K562 (cell line): ENCODE results near the gene SCN1B. TPM values are rescaled to one million over a fixed set of nuclear protein-coding genes. Genes with fewer than 3 reads are reported as not detected.

Experiments used
- ATF3 ChIP-seq, 2 experiments: fragments of 450-650 bp in 1 of 2; sonication (generic) in 1 of 2; formaldehyde crosslinking in 1 of 2; IDR thresholded peaks in 1 of 2; conservative IDR thresholded peaks in 1 of 2; 2 replicates each; pipeline versions ENCODE4 v1.6.1 to v1.8.1; 2016 to 2023; ENCODE audit warnings: mild to moderate bottlenecking in 2 of 2, moderate library complexity in 2 of 2, inconsistent platforms in 1 of 2, missing genetic modification reagents in 1 of 2
- CBFA2T2 ChIP-seq: fragments of 450-650 bp; conservative IDR thresholded peaks from 2 replicates; pipeline ENCODE4 v1.6.1; 2017; ENCODE audit warnings: mild to moderate bottlenecking
- CEBPG ChIP-seq, 3 experiments: fragments of 200-800 bp in 1 of 3; sonication (Bioruptor generic) in 1 of 3; sonication (generic) in 1 of 3; formaldehyde crosslinking in 1 of 3; IDR thresholded peaks in 2 of 3; conservative IDR thresholded peaks in 1 of 3; 2 replicates each; pipeline versions ENCODE4 v1.6.1 to v1.8.0; 2016 to 2022; ENCODE audit warnings: missing compliant biosample characterization in 2 of 3, missing genetic modification characterization in 2 of 3, mild to moderate bottlenecking in 1 of 3, missing genetic modification reagents in 1 of 3
- CTCF ChIP-seq, 3 experiments: IDR thresholded peaks in 2 of 3; conservative IDR thresholded peaks in 1 of 3; 2 replicates each; pipeline ENCODE4 v1.5.1; 2011 to 2012; ENCODE audit warnings: low read length in 3 of 3, mild to moderate bottlenecking in 3 of 3, control low read depth in 2 of 3, improper control_type of control experiment in 1 of 3, inconsistent platforms in 1 of 3, low read depth in 1 of 3, mixed read lengths in 1 of 3, moderate library complexity in 1 of 3; ENCODE audit not compliant: insufficient read depth in 2 of 3
- EGR1 ChIP-seq: fragments of 450-650 bp; conservative IDR thresholded peaks from 2 replicates; pipeline ENCODE4 v1.6.1; 2017; ENCODE audit warnings: mild to moderate bottlenecking
- GTF2F1 ChIP-seq: IDR thresholded peaks from 2 replicates; pipeline ENCODE4 v1.6.1; 2011; ENCODE audit warnings: low read depth, low read length, improper control_type of control experiment
- HDAC1 ChIP-seq, 2 experiments: fragments of 450-650 bp; IDR thresholded peaks; 2 replicates each; pipeline ENCODE4 v1.6.1; 2016 to 2017; ENCODE audit warnings: inconsistent platforms in 1 of 2, mild to moderate bottlenecking in 1 of 2, moderate library complexity in 1 of 2
- HDGF ChIP-seq: fragments of 450-650 bp; IDR thresholded peaks from 2 replicates; pipeline ENCODE4 v1.6.1; 2016
- HINFP ChIP-seq: fragments of 450-650 bp; conservative IDR thresholded peaks from 2 replicates; pipeline ENCODE4 v1.6.1; 2016; ENCODE audit warnings: missing genetic modification characterization, low read depth, mild to moderate bottlenecking, control low read depth, missing compliant biosample characterization
- LCOR ChIP-seq: sonication (generic); formaldehyde crosslinking; IDR thresholded peaks from 2 replicates; pipeline ENCODE4 v1.8.0; 2022; ENCODE audit warnings: mild to moderate bottlenecking, missing genetic modification reagents
- MYC ChIP-seq, 2 experiments: fragments of 250-450 bp in 1 of 2; sonication (Bioruptor Pico) in 1 of 2; IDR thresholded peaks; 2 replicates each; pipeline versions ENCODE4 v1.5.1 to v1.6.1; 2012 to 2021; ENCODE audit warnings: low read depth in 2 of 2, borderline replicate concordance in 1 of 2, improper control_type of control experiment in 1 of 2, low read length in 1 of 2, mild to moderate bottlenecking in 1 of 2, moderate library complexity in 1 of 2
- SOX6 ChIP-seq: fragments of 450-650 bp; IDR thresholded peaks from 2 replicates; pipeline ENCODE4 v1.6.1; 2014; ENCODE audit warnings: mild to moderate bottlenecking
- TAF7 ChIP-seq: fragments of 450-650 bp; IDR thresholded peaks from 2 replicates; pipeline ENCODE4 v1.6.1; 2016; ENCODE audit warnings: missing genetic modification characterization, missing compliant biosample characterization
- TFE3 ChIP-seq: fragments of 450-650 bp; formaldehyde crosslinking; IDR thresholded peaks from 2 replicates; pipeline ENCODE4 v1.4.0; 2020; ENCODE audit warnings: mild to moderate bottlenecking, mixed read lengths
- USF1 ChIP-seq: sonication (generic); formaldehyde crosslinking; IDR thresholded peaks from 2 replicates; pipeline ENCODE4 v1.9.0; 2022; ENCODE audit warnings: mild to moderate bottlenecking, missing genetic modification reagents
- ZC3H11A ChIP-seq: IDR thresholded peaks from 2 replicates; pipeline ENCODE4 v1.6.1; 2012; ENCODE audit warnings: low read depth, low read length, improper control_type of control experiment
- ZNF384 ChIP-seq: IDR thresholded peaks from 2 replicates; pipeline ENCODE4 v1.6.1; 2012; ENCODE audit warnings: low read depth, low read length, improper control_type of control experiment
- polyA plus RNA-seq, 8 experiments: library from polyadenylated mRNA; depleted of rRNA in 4 of 8; stranded (reverse) in 5 of 8; unstranded in 3 of 8; fragments of >200 nt; fragmentation: Nextera tagmentation in 2 of 8; fragmentation: Illumina TruSeq in 1 of 8; extraction: Ambion mirVana in 2 of 8; extraction: Trizol in 1 of 8; gene quantifications; 2 replicates each; pipeline versions ENCODE4 v1.2.1 to v1.2.3, GENCODE V29; 2011 to 2014; ENCODE audit warnings: inconsistent platforms in 1 of 8, missing spikeins in 1 of 8
- total RNA-seq, 7 experiments: library from RNA; depleted of rRNA in 6 of 7; stranded (reverse); fragments of >200 nt in 6 of 7; fragmentation: Illumina TruSeq in 2 of 7; extraction: Trizol in 2 of 7; gene quantifications; 2 replicates each; pipeline versions ENCODE4 v1.2.1 to v1.2.3, GENCODE V29; 2011 to 2021; ENCODE audit warnings: low replicate concordance in 1 of 7

The SCN1B gene
- total and polyA plus RNA-seq, 9 of the 15 experiments (the other 6 are each of a cell fraction or from before 2014, with no cell fraction given) = 0.03 to 2.5 (median 0.91) TPM

- TF ChIP-seq MYC (IDR thresholded peaks at IDR 0.05; ENCODE audit: low read depth, low read length) (peak; percentile 72; the same call in 1 of the 2 replicates), MYC (CRISPR knock-in tag; IDR thresholded peaks at IDR 0.05; ENCODE audit: borderline replicate concordance, low read depth) (no peak), HDAC1 (IDR thresholded peaks at IDR 0.05) (peak in 1 of 2 experiments; percentile 41; a peak in 1 of 4 replicates), HINFP (tag) (no peak), LCOR (CRISPR knock-in tag) (0 out of 2 replicates have a peak, but pooled peaks have one; percentile 22), CEBPG (CRISPR knock-in tag; IDR thresholded peaks at IDR 0.05) (no peak; the same call in 1 of the 2 replicates), CEBPG (tag; conservative IDR thresholded peaks at IDR 0.05 in 1 of 2, IDR thresholded peaks at IDR 0.05 in 1 of 2) (peak in 1 of 2 experiments; percentile 40; a peak in 1 of 4 replicates), ZNF384 (peak; percentile 34; the same call in 1 of the 2 replicates), EGR1 (peak; percentile 30; the same call in 1 of the 2 replicates), GTF2F1 (no peak), TFE3 (CRISPR knock-in tag) (peak; percentile 94), HDGF (0 out of 2 replicates have a peak, but pooled peaks have one; percentile 38), ZC3H11A (peak; percentile 51; the same call in 1 of the 2 replicates), CTCF (IDR thresholded peaks at IDR 0.05 in 2 of 3, conservative IDR thresholded peaks at IDR 0.05 in 1 of 3; ENCODE audit: insufficient read depth in 2 of 3, low read depth in 1 of 3, low read length in 3 of 3) (peak; percentile 89 to 94 (median 94)), USF1 (CRISPR knock-in tag) (peak; percentile 92), SOX6 (no peak; the same call in 1 of the 2 replicates), CBFA2T2 (peak; percentile 82), ATF3 (IDR thresholded peaks at IDR 0.05) (peak; percentile 8; the same call in 1 of the 2 replicates), ATF3 (CRISPR knock-in tag; conservative IDR thresholded peaks at IDR 0.05) (no peak), TAF7 (tag) (no peak)
Observed at GRCh38 chr19:35066691-35067563, 36.7 kb downstream of the SCN1B start (continued).
